GM12878 (cell line): ENCODE data around the gene FAM216A. TPM values are rescaled to one million over a fixed set of nuclear protein-coding genes. Genes with fewer than 3 reads are reported as not detected.
A peak's percentile ranks its signal among the peaks of the same experiment; 100 is the strongest.

Experiments used
- ATF7 ChIP-seq: fragments of 450-650 bp; IDR thresholded peaks from 2 replicates; pipeline ENCODE4 v1.6.1; 2016; ENCODE audit warnings: low read depth, mild to moderate bottlenecking
- E4F1 ChIP-seq: fragments of 450-650 bp; IDR thresholded peaks from 2 replicates; pipeline ENCODE4 v1.6.1; 2018; ENCODE audit warnings: borderline replicate concordance, mild to moderate bottlenecking; ENCODE audit not compliant: partially characterized antibody
- FOXM1 ChIP-seq: IDR thresholded peaks from 2 replicates; pipeline ENCODE4 v1.6.1; 2012; ENCODE audit warnings: low read depth, mild to moderate bottlenecking, inconsistent platforms, low read length, moderate library complexity
- IKZF1 ChIP-seq: fragments of 450-650 bp; conservative IDR thresholded peaks from 2 replicates; pipeline ENCODE4 v1.6.1; 2017; ENCODE audit warnings: antibody characterized with exemption, mild to moderate bottlenecking
- KAT2A ChIP-seq: conservative IDR thresholded peaks from 2 replicates; pipeline ENCODE4 v1.6.1; 2011; ENCODE audit warnings: low read depth, low read length; ENCODE audit not compliant: control insufficient read depth
- MLLT1 ChIP-seq: fragments of 450-650 bp; IDR thresholded peaks from 2 replicates; pipeline ENCODE4 v1.6.1; 2016; ENCODE audit warnings: mild to moderate bottlenecking
- MTA2 ChIP-seq: fragments of 450-650 bp; IDR thresholded peaks from 2 replicates; pipeline ENCODE4 v1.6.1; 2016; ENCODE audit warnings: low read depth, mild to moderate bottlenecking, moderate library complexity
- MXI1 ChIP-seq: fragments of 150-350 bp; IDR thresholded peaks from 2 replicates; pipeline ENCODE4 v1.6.1; 2011; ENCODE audit warnings: low read depth, mild to moderate bottlenecking, inconsistent platforms, low read length, improper control_type of control experiment
- NFXL1 ChIP-seq: fragments of 450-650 bp; IDR thresholded peaks from 2 replicates; pipeline ENCODE4 v1.6.1; 2017; ENCODE audit warnings: antibody characterized with exemption, mild to moderate bottlenecking, borderline replicate concordance
- NFYB ChIP-seq: IDR thresholded peaks from 2 replicates; pipeline ENCODE4 v1.6.1; 2011; ENCODE audit warnings: low read depth, mild to moderate bottlenecking, low read length, improper control_type of control experiment, moderate library complexity; ENCODE audit not compliant: insufficient read depth
- RAD51 ChIP-seq: fragments of 450-650 bp; IDR thresholded peaks from 2 replicates; pipeline ENCODE4 v1.6.1; 2016; ENCODE audit warnings: moderate library complexity, mild to moderate bottlenecking, inconsistent platforms
- RB1 ChIP-seq: fragments of 450-650 bp; formaldehyde crosslinking; IDR thresholded peaks from 2 replicates; pipeline ENCODE4 v1.6.1; 2017; ENCODE audit warnings: mild to moderate bottlenecking, borderline replicate concordance
- polyA plus RNA-seq, 11 experiments: library from polyadenylated mRNA; depleted of rRNA in 4 of 11; unstranded in 6 of 11; stranded (reverse) in 5 of 11; fragments of >200 nt; fragmentation: Nextera tagmentation in 4 of 11; fragmentation: Illumina TruSeq in 1 of 11; extraction: Ambion mirVana in 4 of 11; extraction: Trizol in 1 of 11; gene quantifications; 1 replicate in 1 of 11; 2 replicates in 10 of 11; pipeline versions ENCODE4 v1.2.1 to v1.2.3, GENCODE V29; 2011 to 2016; ENCODE audit warnings: inconsistent platforms in 2 of 11, missing spikeins in 2 of 11, low read depth in 1 of 11
- total RNA-seq, 4 experiments: library from RNA; depleted of rRNA in 3 of 4; stranded (reverse); fragments of >200 nt in 3 of 4; fragmentation: Illumina TruSeq in 1 of 4; extraction: Trizol in 1 of 4; gene quantifications; 2 replicates each; pipeline versions ENCODE4 v1.2.1 to v1.2.3, GENCODE V29; 2013 to 2021
- TF ChIP-seq, protein P1 (sequence below): fragments of 450-650 bp; conservative IDR thresholded peaks from 2 replicates; pipeline ENCODE4 v1.6.1; 2017; ENCODE audit warnings: mild to moderate bottlenecking, moderate library complexity
- TF ChIP-seq, protein P2 (sequence below): fragments of 450-650 bp; formaldehyde crosslinking; IDR thresholded peaks from 2 replicates; pipeline ENCODE4 v1.4.0; 2022; ENCODE audit warnings: mild to moderate bottlenecking, moderate library complexity

FAM216A gene
- total and polyA plus RNA-seq, 10 of the 15 experiments (the other 5 are each of a cell fraction or from before 2014, with no cell fraction given): 15.0 to 48.3 (median 35.0) TPM

DNA sequence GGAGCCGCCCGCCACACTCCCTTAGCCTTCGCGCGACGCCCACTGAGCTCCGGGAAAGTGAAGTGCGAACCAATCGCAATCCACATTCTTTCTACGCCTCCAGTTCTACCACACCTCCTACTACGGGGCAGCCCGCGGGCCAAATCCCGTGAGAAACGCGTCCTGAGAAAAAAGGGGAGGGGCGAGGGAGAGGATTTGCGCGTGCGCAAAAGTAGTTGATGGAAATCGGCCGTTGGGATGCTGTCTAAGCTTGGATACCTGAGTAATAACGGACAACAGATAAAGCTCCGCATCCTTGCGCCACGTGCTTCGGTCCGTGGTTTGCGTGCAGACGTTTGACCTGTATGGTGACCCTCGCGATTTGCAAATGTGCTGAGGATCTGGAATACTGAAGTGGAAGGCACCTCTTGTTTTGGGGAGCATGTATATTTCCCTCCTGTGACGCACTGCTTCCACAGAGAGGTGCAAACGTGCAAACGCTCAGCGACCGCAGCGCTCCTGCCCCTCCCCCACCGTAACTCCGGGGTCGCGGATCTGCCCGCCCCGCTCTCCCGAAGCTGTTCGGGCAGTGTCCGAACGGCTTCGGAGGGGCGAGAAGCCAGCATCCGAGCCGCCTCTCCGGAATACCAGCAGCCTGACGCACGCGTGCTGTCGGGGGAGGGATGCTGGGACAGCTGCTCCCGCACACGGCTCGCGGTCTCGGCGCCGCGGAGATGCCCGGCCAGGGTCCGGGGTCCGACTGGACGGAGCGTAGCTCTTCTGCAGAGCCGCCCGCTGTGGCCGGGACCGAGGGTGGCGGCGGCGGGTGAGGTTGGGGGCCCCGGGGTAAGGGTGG lies at the start of gene FAM216A, which contains the start of gene GPN3 (continued):
- TF ChIP-seq KAT2A (no peak), IKZF1 (peak; percentile 90), MXI1 (peak; percentile 74; the same call in 1 of the 2 replicates), MLLT1 (peak; percentile 67), NFYB (peak; percentile 64; the same call in 1 of the 2 replicates), NFXL1 (no peak), FOXM1 (no peak), RB1 (0 out of 2 replicates have a peak, but pooled peaks have one; percentile 10), RAD51 (0 out of 2 replicates have a peak, but pooled peaks have one; percentile 15), E4F1 (no peak), MTA2 (peak; percentile 38; the same call in 1 of the 2 replicates), ATF7 (peak; percentile 66)
- TF ChIP-seq, protein P1, sequence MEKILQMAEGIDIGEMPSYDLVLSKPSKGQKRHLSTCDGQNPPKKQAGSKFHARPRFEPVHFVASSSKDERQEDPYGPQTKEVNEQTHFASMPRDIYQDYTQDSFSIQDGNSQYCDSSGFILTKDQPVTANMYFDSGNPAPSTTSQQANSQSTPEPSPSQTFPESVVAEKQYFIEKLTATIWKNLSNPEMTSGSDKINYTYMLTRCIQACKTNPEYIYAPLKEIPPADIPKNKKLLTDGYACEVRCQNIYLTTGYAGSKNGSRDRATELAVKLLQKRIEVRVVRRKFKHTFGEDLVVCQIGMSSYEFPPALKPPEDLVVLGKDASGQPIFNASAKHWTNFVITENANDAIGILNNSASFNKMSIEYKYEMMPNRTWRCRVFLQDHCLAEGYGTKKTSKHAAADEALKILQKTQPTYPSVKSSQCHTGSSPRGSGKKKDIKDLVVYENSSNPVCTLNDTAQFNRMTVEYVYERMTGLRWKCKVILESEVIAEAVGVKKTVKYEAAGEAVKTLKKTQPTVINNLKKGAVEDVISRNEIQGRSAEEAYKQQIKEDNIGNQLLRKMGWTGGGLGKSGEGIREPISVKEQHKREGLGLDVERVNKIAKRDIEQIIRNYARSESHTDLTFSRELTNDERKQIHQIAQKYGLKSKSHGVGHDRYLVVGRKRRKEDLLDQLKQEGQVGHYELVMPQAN: peak; percentile 38; the same call in 1 of the 2 replicates
- TF ChIP-seq, protein P2, sequence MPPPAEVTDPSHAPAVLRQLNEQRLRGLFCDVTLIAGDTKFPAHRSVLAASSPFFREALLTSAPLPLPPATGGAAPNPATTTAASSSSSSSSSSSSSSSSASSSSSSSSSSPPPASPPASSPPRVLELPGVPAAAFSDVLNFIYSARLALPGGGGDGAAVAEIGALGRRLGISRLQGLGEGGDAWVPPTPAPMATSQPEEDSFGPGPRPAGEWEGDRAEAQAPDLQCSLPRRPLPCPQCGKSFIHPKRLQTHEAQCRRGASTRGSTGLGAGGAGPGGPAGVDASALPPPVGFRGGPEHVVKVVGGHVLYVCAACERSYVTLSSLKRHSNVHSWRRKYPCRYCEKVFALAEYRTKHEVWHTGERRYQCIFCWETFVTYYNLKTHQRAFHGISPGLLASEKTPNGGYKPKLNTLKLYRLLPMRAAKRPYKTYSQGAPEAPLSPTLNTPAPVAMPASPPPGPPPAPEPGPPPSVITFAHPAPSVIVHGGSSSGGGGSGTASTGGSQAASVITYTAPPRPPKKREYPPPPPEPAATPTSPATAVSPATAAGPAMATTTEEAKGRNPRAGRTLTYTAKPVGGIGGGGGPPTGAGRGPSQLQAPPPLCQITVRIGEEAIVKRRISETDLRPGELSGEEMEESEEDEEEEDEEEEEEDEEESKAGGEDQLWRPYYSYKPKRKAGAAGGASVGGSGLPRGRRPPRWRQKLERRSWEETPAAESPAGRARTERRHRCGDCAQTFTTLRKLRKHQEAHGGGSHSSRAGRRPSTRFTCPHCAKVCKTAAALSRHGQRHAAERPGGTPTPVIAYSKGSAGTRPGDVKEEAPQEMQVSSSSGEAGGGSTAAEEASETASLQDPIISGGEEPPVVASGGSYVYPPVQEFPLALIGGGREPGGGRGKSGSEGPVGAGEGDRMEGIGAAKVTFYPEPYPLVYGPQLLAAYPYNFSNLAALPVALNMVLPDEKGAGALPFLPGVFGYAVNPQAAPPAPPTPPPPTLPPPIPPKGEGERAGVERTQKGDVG (CRISPR knock-in tag): no peak
